GM12801 (cell line): ENCODE measurements around the gene SLAMF9.

Source experiments
- CTCF ChIP-seq: IDR thresholded peaks from one replicate; pipeline ENCODE4 v1.5.1; 2011; ENCODE audit warnings: control low read depth; ENCODE audit not compliant: insufficient read length; ENCODE audit errors: extremely low read depth

Gene SLAMF9

DNA sequence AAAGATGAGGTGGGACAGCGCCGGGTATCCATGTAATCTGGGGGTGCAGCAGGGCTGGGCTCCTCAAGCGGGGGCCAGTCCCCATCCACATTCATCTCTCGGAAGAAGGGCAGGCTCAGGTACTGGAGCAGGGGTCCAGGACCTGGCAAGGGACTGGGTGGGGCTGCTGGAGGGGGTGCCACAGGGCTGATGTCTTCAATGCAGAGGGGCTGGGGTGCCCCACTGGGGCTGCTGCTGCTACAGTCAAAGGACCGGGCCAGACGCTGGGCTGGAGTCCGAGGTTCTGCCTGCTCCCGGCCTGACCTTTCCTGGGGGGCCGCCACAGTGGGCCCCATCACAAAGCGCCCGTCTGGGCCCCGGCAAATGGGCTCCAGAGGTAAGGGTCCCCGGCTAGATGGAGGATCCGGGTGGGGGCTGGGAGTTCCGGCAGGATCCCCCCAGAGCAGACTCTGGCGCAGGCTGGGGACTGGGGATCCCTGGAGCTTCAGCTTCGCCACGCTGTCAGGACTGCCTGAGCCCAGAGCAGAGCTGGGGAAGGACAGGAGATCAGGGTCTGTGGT is 25.5 kb downstream of the SLAMF9 start:
- TF ChIP-seq CTCF = no peak

DNA sequence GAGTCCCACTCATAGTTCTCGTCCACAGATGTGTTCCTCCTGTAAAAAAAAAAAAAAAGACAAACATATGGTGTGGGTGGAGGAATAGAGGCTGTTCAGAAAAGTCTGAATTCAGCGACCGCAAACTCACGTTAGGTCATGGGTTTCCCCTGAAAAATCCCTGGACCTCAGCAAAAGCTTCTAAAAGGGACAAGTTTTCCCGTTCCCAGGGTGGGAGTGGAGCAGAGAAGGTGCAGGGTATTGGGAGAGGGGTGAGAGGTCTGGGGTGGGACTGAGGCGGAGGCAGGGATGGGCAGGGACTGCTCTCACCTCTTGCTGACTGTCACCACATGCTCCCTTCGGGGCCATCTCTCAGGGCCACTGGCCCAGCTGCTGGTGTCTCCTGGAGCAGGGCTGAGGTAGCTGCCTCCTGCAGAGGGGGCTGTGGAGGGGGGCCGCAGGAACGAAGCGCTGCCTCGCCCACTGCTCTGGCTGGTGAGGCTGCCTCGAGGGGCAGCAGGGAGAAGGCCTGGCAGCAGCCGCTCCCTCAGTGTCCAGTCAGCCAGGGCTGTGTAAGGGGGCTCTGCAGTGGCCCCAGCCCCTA is 26.1 kb downstream of the SLAMF9 start:
- TF ChIP-seq CTCF = no peak

- TF ChIP-seq CTCF = no peak
Observed at GRCh38 chr1:159927211-159927848, 26.7 kb downstream of the SLAMF9 start.

DNA sequence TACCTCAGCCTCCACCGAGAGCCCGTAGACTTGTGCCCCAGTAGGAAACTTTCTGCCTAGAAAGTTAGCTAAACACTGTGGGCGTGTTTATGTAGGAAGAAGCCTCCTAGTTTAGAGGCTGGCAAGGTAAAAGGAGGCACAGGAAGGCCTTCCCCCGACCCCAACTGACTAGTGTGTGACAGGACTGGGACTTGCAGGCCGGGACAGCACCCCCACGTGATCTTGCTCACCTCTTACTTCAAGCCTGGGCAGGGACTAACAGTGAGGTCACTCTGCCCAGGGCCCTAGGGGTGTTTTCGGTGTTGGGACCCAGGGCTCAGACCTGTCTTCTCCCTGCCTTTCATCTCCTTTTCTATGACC is 28.3 kb downstream of the SLAMF9 start:
- TF ChIP-seq CTCF = no peak

DNA sequence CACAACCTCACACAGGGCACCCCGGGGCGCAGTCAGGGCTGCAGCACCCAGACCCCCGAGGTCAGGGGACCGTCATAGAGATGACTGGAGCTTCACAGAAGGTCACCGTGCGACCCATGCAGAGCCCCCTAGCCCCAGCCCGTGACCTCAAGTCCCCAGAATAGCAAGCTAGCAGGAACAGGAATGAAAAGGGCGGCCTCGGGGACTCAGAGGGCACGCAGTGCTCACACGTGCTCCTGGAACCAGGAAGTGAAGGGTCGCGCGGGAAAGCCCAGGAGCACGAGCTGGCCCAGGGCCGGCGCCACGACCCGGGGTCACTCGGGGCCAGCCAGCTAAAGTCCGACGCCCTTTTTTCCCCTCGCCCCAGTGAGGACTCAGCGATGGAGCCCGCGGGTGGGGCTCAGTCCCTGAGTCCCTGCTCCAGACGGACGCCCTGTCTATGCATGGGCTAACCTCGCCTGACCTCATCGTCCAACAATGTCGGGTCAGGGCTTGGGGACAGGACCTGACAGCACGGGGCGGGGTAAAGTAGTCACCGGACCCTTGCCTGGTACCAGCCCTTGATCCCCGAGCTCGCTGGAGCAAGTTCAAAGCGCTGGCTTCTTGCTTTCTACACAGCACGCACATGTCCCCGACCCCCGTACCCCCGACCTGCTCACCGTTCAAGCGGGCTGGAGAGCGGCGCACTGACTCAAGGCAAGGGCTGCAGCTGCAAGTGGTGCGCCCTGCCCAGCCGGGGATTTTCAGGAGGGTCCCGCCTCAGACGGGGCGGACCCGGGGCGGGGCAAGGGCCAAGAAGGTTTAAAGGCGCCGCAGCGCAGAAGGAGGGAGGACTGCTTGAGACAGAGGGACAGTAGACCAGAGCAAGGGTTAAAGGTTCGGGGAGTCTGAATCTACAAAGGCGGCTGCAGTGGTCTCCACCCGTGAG is 29.0 kb downstream of the SLAMF9 start, which contains the start of gene TAGLN2:
TSS of gene TAGLN2 (minus strand) at position 717 of the 928 bp plus-strand sequence. CDS start 4,998 bp downstream, outside the sequence.
- TF ChIP-seq CTCF = no peak

- no peak for TF ChIP-seq CTCF
Observed at GRCh38 chr1:159924025-159924790, 29.8 kb downstream of the SLAMF9 start.
